Measurements from ENCODE around the gene FOXP3.

DNA sequence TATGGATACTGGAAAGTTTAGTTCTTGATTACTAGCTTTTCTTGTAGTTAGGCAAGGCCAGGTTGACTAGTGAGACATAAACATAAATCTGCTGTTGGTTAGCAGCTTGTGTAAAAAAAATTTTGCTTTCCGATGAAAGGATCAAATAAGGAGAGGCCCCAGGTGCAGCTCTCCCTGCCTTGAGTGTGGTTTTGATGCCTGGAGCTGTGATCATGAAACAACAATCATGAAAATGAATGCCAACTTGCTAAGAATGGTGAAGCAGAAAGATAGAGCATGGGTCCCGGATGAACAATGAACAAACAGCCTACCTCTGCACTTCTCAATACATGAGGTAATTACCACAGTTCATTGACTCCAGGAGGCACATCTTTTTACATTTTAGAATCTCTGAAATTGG lies 50.1 kb downstream of the FOXP3 start:
- TF ChIP-seq, protein P1, sequence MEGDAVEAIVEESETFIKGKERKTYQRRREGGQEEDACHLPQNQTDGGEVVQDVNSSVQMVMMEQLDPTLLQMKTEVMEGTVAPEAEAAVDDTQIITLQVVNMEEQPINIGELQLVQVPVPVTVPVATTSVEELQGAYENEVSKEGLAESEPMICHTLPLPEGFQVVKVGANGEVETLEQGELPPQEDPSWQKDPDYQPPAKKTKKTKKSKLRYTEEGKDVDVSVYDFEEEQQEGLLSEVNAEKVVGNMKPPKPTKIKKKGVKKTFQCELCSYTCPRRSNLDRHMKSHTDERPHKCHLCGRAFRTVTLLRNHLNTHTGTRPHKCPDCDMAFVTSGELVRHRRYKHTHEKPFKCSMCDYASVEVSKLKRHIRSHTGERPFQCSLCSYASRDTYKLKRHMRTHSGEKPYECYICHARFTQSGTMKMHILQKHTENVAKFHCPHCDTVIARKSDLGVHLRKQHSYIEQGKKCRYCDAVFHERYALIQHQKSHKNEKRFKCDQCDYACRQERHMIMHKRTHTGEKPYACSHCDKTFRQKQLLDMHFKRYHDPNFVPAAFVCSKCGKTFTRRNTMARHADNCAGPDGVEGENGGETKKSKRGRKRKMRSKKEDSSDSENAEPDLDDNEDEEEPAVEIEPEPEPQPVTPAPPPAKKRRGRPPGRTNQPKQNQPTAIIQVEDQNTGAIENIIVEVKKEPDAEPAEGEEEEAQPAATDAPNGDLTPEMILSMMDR (IDR thresholded peaks at IDR 0.05), result no peak
- TF ChIP-seq POLR2AphosphoS5 (IDR thresholded peaks at IDR 0.05; ENCODE audit: low read depth, low read length), result no peak
- TF ChIP-seq, protein P2, sequence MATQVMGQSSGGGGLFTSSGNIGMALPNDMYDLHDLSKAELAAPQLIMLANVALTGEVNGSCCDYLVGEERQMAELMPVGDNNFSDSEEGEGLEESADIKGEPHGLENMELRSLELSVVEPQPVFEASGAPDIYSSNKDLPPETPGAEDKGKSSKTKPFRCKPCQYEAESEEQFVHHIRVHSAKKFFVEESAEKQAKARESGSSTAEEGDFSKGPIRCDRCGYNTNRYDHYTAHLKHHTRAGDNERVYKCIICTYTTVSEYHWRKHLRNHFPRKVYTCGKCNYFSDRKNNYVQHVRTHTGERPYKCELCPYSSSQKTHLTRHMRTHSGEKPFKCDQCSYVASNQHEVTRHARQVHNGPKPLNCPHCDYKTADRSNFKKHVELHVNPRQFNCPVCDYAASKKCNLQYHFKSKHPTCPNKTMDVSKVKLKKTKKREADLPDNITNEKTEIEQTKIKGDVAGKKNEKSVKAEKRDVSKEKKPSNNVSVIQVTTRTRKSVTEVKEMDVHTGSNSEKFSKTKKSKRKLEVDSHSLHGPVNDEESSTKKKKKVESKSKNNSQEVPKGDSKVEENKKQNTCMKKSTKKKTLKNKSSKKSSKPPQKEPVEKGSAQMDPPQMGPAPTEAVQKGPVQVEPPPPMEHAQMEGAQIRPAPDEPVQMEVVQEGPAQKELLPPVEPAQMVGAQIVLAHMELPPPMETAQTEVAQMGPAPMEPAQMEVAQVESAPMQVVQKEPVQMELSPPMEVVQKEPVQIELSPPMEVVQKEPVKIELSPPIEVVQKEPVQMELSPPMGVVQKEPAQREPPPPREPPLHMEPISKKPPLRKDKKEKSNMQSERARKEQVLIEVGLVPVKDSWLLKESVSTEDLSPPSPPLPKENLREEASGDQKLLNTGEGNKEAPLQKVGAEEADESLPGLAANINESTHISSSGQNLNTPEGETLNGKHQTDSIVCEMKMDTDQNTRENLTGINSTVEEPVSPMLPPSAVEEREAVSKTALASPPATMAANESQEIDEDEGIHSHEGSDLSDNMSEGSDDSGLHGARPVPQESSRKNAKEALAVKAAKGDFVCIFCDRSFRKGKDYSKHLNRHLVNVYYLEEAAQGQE (IDR thresholded peaks at IDR 0.05; ENCODE audit: insufficient read depth in 1 of 2, low read depth in 2 of 2, low read length in 1 of 2), result no peak
- no peak for TF ChIP-seq TCF7L2 (IDR thresholded peaks at IDR 0.05; ENCODE audit: low read depth, low read length)
- TF ChIP-seq SIN3A (IDR thresholded peaks at IDR 0.05; ENCODE audit: borderline replicate concordance, insufficient read depth, low read depth, low read length), result no peak
